NT2/D1 (cell line): Measurements from ENCODE around the gene CAPRIN2.

Experiments
- DNase-seq: peaks from one replicate; pipeline ENCODE4 v3.0.0-alpha.2; 2011; ENCODE audit warnings: low read depth, low spot score
- H3K27me3 ChIP-seq: 2 replicates; pipeline ENCODE4 v1.6.0; 2011; ENCODE audit warnings: mild to moderate bottlenecking; ENCODE audit not compliant: insufficient read length, insufficient read depth
- H3K36me3 ChIP-seq: 2 replicates; pipeline ENCODE4 v1.6.1; 2011; ENCODE audit warnings: mild to moderate bottlenecking, low read length, mixed read lengths; ENCODE audit not compliant: insufficient read depth, insufficient read length
- H3K4me1 ChIP-seq: 2 replicates; pipeline ENCODE4 v1.5.1; 2011; ENCODE audit not compliant: insufficient read depth, insufficient read length
- H3K4me3 ChIP-seq: 2 replicates; pipeline ENCODE4 v1.5.1; 2011; ENCODE audit warnings: low read depth; ENCODE audit not compliant: insufficient read length
- H3K9ac ChIP-seq: 2 replicates; pipeline ENCODE4 v1.6.0; 2011; ENCODE audit warnings: low read depth; ENCODE audit not compliant: insufficient read length
- H3K9me3 ChIP-seq: 2 replicates; pipeline ENCODE4 v1.5.1; 2011; ENCODE audit warnings: mild to moderate bottlenecking, low read length; ENCODE audit not compliant: insufficient read depth
- SUZ12 ChIP-seq: IDR thresholded peaks from 2 replicates; pipeline ENCODE4 v1.6.1; 2011; ENCODE audit not compliant: insufficient read length, insufficient read depth; ENCODE audit errors: extremely low read depth
- YY1 ChIP-seq: IDR thresholded peaks from 2 replicates; pipeline ENCODE4 v1.6.1; 2011; ENCODE audit not compliant: insufficient read length, insufficient read depth
- ZNF274 ChIP-seq: IDR thresholded peaks from 2 replicates; pipeline ENCODE4 v1.6.1; 2011; ENCODE audit warnings: mild to moderate bottlenecking, low read depth, low read length

The CAPRIN2 gene

GRCh38 chr12:30761730-30762129 is 7.0 kb upstream of the CAPRIN2 start:
- DNase-seq: no peak
- H3K27me3 ChIP-seq: no peaks in the 10 kb centered on the region
- no peak overlapping the region for H3K9ac ChIP-seq
- H3K4me1 ChIP-seq: no peaks in the 10 kb centered on the region
- no peak for TF ChIP-seq YY1
- TF ChIP-seq ZNF274: no peak
- TF ChIP-seq SUZ12: no peak
- no peak overlapping the region for H3K4me3 ChIP-seq
- H3K36me3 ChIP-seq: no peaks in the 10 kb centered on the region
- 0 out of 2 replicates have a peak, but pooled peaks cover 4% of the 10 kb centered on the region for H3K9me3 ChIP-seq

GRCh38 chr12:30757316-30757715 is 2.6 kb upstream of the CAPRIN2 start:
- Histone ChIP-seq H3K9ac (no peak overlapping the region), H3K4me1 (peaks cover 6% of the 10 kb centered on the region), H3K36me3 (peaks cover 4% of the 10 kb centered on the region), H3K27me3 (peaks cover 7% of the 10 kb centered on the region), H3K9me3 (0 out of 2 replicates have a peak, but pooled peaks cover 4% of the 10 kb centered on the region), H3K4me3 (no peak overlapping the region)
- DNase-seq: no peak
- no peak for TF ChIP-seq ZNF274
- no peak for TF ChIP-seq YY1
- no peak for TF ChIP-seq SUZ12

- H3K4me3 ChIP-seq: no peak overlapping the region
- H3K27me3 ChIP-seq: peaks cover 7% of the 10 kb centered on the region
- DNase-seq: no peak
- no peak for TF ChIP-seq YY1
- no peak for TF ChIP-seq ZNF274
- no peak for TF ChIP-seq SUZ12
- peaks cover 13% of the 10 kb centered on the region for H3K36me3 ChIP-seq
- no peak overlapping the region for H3K9ac ChIP-seq
- H3K9me3 ChIP-seq: 0 out of 2 replicates have a peak, but pooled peaks cover 4% of the 10 kb centered on the region
- H3K4me1 ChIP-seq: peaks cover 6% of the 10 kb centered on the region
Observed at GRCh38 chr12:30756074-30756473, 1.3 kb upstream of the CAPRIN2 start.

GRCh38 chr12:30755395-30755762 is 628 bp upstream of the CAPRIN2 start:
- no peak for TF ChIP-seq SUZ12
- no peak for TF ChIP-seq YY1
- TF ChIP-seq ZNF274: no peak
- peaks cover 6% of the 10 kb centered on the region for H3K4me1 ChIP-seq
- H3K9ac ChIP-seq: peak overlapping the region; percentile 83
- H3K9me3 ChIP-seq: 0 out of 2 replicates have a peak, but pooled peaks cover under 1% of the 10 kb centered on the region
- peak overlapping the region; percentile 62 for H3K4me3 ChIP-seq
- DNase-seq: no peak
- H3K27me3 ChIP-seq: peaks cover 7% of the 10 kb centered on the region
- peaks cover 20% of the 10 kb centered on the region for H3K36me3 ChIP-seq

GRCh38 chr12:30754383-30754749 is 385 bp downstream of the CAPRIN2 start:
- TF ChIP-seq YY1 (no peak), SUZ12 (no peak), ZNF274 (no peak)
- H3K9me3 ChIP-seq: no peaks in the 10 kb centered on the region
- H3K9ac ChIP-seq: peak overlapping the region; percentile 77
- H3K36me3 ChIP-seq: peaks cover 31% of the 10 kb centered on the region
- H3K4me3 ChIP-seq: peak overlapping the region; percentile 68
- H3K4me1 ChIP-seq: peaks cover 6% of the 10 kb centered on the region
- peaks cover 7% of the 10 kb centered on the region for H3K27me3 ChIP-seq
- DNase-seq: no peak

GRCh38 chr12:30753751-30754382 is 884 bp downstream of the CAPRIN2 start:
- H3K4me3 ChIP-seq: peak overlapping the region; percentile 68
- DNase-seq: peak; percentile 57

GRCh38 chr12:30753233-30753632 is 1.5 kb downstream of the CAPRIN2 start:
- H3K9ac ChIP-seq: peak overlapping the region; percentile 77
- peak; percentile 69 for DNase-seq
- peak overlapping the region; percentile 68 for H3K4me3 ChIP-seq
- peaks cover 7% of the 10 kb centered on the region for H3K27me3 ChIP-seq
- H3K4me1 ChIP-seq: peaks cover 6% of the 10 kb centered on the region
- H3K36me3 ChIP-seq: peaks cover 40% of the 10 kb centered on the region
- H3K9me3 ChIP-seq: no peaks in the 10 kb centered on the region
- TF ChIP-seq SUZ12: no peak
- TF ChIP-seq YY1: no peak
- no peak for TF ChIP-seq ZNF274

More at GRCh38 chr12:30753751-30754382, 884 bp downstream of the CAPRIN2 start:
- Histone ChIP-seq H3K9ac (peak overlapping the region; percentile 77), H3K27me3 (peaks cover 7% of the 10 kb centered on the region), H3K4me1 (peaks cover 6% of the 10 kb centered on the region), H3K9me3 (no peaks in the 10 kb centered on the region), H3K36me3 (peaks cover 36% of the 10 kb centered on the region)
- TF ChIP-seq SUZ12 (no peak), ZNF274 (no peak), YY1 (no peak)
